Loucy (cell line): ENCODE data around the gene ARHGAP19.

Experiments
- EZH2phosphoT487 ChIP-seq: fragments of 200-600 bp; IDR thresholded peaks from 2 replicates; pipeline ENCODE4 v1.6.1; 2018; ENCODE audit warnings: antibody characterized with exemption, mild to moderate bottlenecking, moderate library complexity, borderline replicate concordance
- TF ChIP-seq, protein P1 (sequence below): fragments of 200-600 bp; sonication (generic); conservative IDR thresholded peaks from 2 replicates; pipeline ENCODE4 v1.5.1; 2014; ENCODE audit warnings: mild to moderate bottlenecking, antibody characterized with exemption, low read length

- TF ChIP-seq, protein P1, sequence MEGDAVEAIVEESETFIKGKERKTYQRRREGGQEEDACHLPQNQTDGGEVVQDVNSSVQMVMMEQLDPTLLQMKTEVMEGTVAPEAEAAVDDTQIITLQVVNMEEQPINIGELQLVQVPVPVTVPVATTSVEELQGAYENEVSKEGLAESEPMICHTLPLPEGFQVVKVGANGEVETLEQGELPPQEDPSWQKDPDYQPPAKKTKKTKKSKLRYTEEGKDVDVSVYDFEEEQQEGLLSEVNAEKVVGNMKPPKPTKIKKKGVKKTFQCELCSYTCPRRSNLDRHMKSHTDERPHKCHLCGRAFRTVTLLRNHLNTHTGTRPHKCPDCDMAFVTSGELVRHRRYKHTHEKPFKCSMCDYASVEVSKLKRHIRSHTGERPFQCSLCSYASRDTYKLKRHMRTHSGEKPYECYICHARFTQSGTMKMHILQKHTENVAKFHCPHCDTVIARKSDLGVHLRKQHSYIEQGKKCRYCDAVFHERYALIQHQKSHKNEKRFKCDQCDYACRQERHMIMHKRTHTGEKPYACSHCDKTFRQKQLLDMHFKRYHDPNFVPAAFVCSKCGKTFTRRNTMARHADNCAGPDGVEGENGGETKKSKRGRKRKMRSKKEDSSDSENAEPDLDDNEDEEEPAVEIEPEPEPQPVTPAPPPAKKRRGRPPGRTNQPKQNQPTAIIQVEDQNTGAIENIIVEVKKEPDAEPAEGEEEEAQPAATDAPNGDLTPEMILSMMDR = no peak
- TF ChIP-seq EZH2phosphoT487 = no peak
Measured at GRCh38 chr10:97228775-97229157, 63.7 kb downstream of the ARHGAP19 start.
